Stimulated activated CD4-positive, alpha-beta T cell treated with anti-CD3 and anti-CD28 coated beads, TNF-alpha, amount 100 ng/mL, for 48 hours (primary cell): Measurements from ENCODE around the gene RNF212.
"Not testable (repeated sequence)": the region's sequence is repeated elsewhere in the genome, so short reads cannot be mapped to it uniquely, and the experiment has no call there.

Source experiments
- DNase-seq, 3 donors: peaks; one replicate each; pipeline ENCODE4 v3.0.0-alpha.2; 2020; ENCODE audit warnings: low read depth in 3 of 3

RNF212 gene

GRCh38 chr4:1113311-1114009 lies at the start of gene RNF212:
TSS of gene RNF212 (minus strand) at chr4:1113564. CDS start at chr4:1113464, 100 bp downstream.
- DNase-seq: peak in 2 of 3 donors; percentile 6 to 16

GRCh38 chr4:1160351-1160750 lies 47.0 kb upstream of the RNF212 start:
- no peak for DNase-seq

GRCh38 chr4:1156069-1156468 lies 42.7 kb upstream of the RNF212 start:
- no peak for DNase-seq

GRCh38 chr4:1155314-1155713 lies 42.0 kb upstream of the RNF212 start:
- no peak for DNase-seq

- no peak for DNase-seq
These were observed 41.3 kb upstream of the RNF212 start for GRCh38 chr4:1154523-1155182.

GRCh38 chr4:1154126-1154522 lies 40.8 kb upstream of the RNF212 start:
- no peak for DNase-seq

GRCh38 chr4:1153567-1154090 lies 40.3 kb upstream of the RNF212 start:
- DNase-seq: no peak

GRCh38 chr4:1152290-1152689 lies 38.9 kb upstream of the RNF212 start:
- no peak for DNase-seq

GRCh38 chr4:1151541-1151940 lies 38.2 kb upstream of the RNF212 start:
- DNase-seq: no peak

- no peak for DNase-seq
These were observed 37.5 kb upstream of the RNF212 start for GRCh38 chr4:1150875-1151274.

- DNase-seq: no peak
These were observed 26.5 kb upstream of the RNF212 start for GRCh38 chr4:1139860-1140259.

- no peak for DNase-seq
These were observed 24.5 kb upstream of the RNF212 start for GRCh38 chr4:1137850-1138249.

- no peak for DNase-seq
These were observed 23.9 kb upstream of the RNF212 start for GRCh38 chr4:1137063-1137776.

GRCh38 chr4:1136048-1136447 lies 22.7 kb upstream of the RNF212 start:
- DNase-seq: no peak

- no peak for DNase-seq
These were observed 19.7 kb upstream of the RNF212 start for GRCh38 chr4:1133033-1133432.

- DNase-seq: peak; percentile 43 to 59 (median 47)
These were observed 17.2 kb upstream of the RNF212 start for GRCh38 chr4:1130316-1131186.

GRCh38 chr4:1126506-1126905 lies 13.1 kb upstream of the RNF212 start:
- DNase-seq: no peak

GRCh38 chr4:1125466-1125865 lies 12.1 kb upstream of the RNF212 start:
- DNase-seq: not testable (repeated sequence)

- no peak for DNase-seq
These were observed 11.5 kb upstream of the RNF212 start for GRCh38 chr4:1124818-1125217.

- no peak for DNase-seq
These were observed 9.1 kb upstream of the RNF212 start for GRCh38 chr4:1122505-1122904.

- DNase-seq: no peak
These were observed 3.5 kb upstream of the RNF212 start for GRCh38 chr4:1116838-1117237.
